ENCODE measurements around the gene CDC16. TPM values are rescaled to one million over a fixed set of nuclear protein-coding genes. Genes with fewer than 3 reads are reported as not detected.

CDC16 gene
- total RNA-seq, 2 experiments from 2014 or later: 59.6 to 64.0 TPM

DNA sequence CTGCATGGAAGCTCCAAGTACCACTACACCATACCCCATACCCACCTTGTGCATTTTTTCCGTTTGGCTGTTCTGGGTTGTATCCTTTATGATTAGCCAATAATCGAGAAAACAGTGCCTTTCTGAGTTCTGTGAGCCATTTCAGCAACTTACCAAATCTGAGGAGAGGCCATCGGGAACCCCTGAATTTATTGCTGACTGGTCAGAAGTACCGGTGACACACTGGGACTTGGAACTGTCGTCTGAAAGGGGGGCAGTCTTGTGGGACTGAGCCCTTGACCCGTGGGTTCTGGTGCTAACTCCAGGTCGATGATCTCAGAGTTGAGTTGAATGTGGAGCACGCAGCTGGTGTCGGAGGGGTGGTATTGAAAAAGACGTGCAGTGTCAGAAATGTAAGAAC, 61.8 kb downstream of the CDC16 start:
- CTCF ChIA-PET: no interaction called here

DNA sequence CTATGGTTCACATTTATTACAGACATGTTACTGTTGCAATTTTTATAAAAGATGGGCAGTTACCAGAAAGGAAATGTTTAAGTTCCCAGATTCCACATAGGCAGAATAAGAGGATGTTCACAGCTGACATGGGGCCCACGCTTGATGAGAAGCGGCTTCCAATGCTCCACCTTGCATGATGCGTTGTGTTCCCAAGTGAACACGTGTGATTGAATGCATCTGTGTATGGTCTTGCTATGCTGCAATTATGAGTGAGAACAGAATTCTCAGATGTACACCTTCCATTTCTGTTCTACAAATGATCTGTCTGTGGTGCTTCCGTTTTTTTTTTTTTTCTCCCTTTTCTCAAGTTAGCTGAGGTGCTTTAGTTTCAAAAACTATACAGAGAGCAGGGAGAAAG, 62.2 kb downstream of the CDC16 start:
- ChIA-PET POLR2A (interaction anchor here (1.3 kb wide), 1 partner anchor 15 kb away, joined by 4 read pairs; the partner anchor contains the start of gene UPF3A), CTCF (no interaction called here)
- H3K9me3 Mint-ChIP-seq: no peaks in the 10 kb centered on the region
- H3K4me1 Mint-ChIP-seq: peaks cover 2% of the 10 kb centered on the region
- no peak for DNase-seq
- H3K27ac Mint-ChIP-seq: no peak overlapping the region
- H3K4me3 Mint-ChIP-seq: no peak overlapping the region
- peaks cover 38% of the 10 kb centered on the region for H3K36me3 Mint-ChIP-seq (ENCODE audit: low read depth)
- H3K27me3 Mint-ChIP-seq: no peaks in the 10 kb centered on the region

More for the DNA sequence above, 61.8 kb downstream of the CDC16 start:
- DNase-seq: no peak
- no peak overlapping the region for H3K4me3 Mint-ChIP-seq
- no peaks in the 10 kb centered on the region for H3K9me3 Mint-ChIP-seq
- H3K36me3 Mint-ChIP-seq (ENCODE audit: low read depth): peaks cover 38% of the 10 kb centered on the region
- POLR2A ChIA-PET: interaction anchor here (1.3 kb wide), 1 partner anchor 15 kb away, joined by 4 read pairs; the partner anchor contains the start of gene UPF3A
- no peak overlapping the region for H3K27ac Mint-ChIP-seq
- no peaks in the 10 kb centered on the region for H3K27me3 Mint-ChIP-seq
- peaks cover 2% of the 10 kb centered on the region for H3K4me1 Mint-ChIP-seq

DNA sequence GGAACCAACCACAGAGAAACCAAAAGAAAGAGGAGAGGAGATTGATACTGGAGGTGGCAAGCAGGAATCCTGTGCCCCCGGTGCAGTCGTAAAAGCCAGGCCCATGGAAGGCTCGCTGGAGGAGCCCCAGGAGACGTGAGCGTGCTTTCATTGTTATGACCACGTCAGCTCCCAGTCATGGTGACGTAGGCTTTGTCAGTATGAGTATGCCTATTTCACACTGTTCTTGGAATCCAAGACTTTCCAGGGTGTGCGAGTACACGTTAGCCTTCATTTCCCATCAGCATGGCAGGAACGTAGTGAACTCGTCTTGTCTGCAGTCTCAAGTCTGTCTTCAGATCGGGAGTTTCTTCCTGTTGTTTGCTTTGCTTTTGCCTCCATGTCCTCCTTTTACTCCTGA, 64.2 kb downstream of the CDC16 start:
- no peak for DNase-seq

DNA sequence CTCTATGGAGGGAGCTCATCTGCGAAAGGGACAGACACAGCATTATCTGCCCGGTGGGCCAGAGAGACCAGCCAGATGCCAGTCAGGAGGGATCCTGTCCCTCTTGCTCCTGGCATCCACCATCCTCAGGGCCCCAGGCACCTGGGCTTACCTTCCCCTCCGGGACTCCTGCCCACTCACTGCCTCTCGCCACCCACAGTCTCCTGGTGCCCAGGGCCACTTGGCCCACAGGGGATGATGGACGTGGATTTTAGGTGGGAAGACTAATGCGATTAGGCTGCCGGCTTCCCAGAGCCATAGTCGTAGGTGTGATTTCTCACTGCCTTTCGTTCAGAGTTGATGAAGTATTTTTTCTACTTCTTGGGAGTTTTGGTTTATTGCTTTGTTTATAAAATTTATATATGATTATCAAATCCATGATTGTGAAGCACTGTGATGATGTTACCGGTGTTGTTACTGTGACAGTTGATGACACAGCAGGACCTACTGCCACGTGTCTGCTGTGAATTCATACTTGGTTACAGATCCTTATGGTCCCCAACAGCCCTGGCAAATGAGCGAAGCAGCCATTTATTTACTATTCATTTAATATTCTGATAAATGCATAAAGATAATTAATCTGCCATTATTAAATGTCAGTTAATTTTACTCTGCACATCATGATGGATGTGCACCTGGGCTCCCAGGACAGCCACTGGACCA, 65.1 kb downstream of the CDC16 start:
- CTCF ChIA-PET: no interaction called here
- no peak for DNase-seq
- no peak overlapping the region for H3K27ac Mint-ChIP-seq
- no peaks in the 10 kb centered on the region for H3K4me1 Mint-ChIP-seq
- H3K9me3 Mint-ChIP-seq: no peaks in the 10 kb centered on the region
- POLR2A ChIA-PET: no interaction called here
- no peaks in the 10 kb centered on the region for H3K27me3 Mint-ChIP-seq
- H3K4me3 Mint-ChIP-seq: no peak overlapping the region
- H3K36me3 Mint-ChIP-seq (ENCODE audit: low read depth): peaks cover 36% of the 10 kb centered on the region

More for the DNA sequence above, 64.2 kb downstream of the CDC16 start:
- ChIA-PET CTCF (no interaction called here), POLR2A (interaction anchor here (0.5 kb wide), 1 partner anchor 12 kb away, joined by 3 read pairs; no protein-coding TSS in a partner anchor)
- Mint-ChIP-seq H3K9me3 (no peaks in the 10 kb centered on the region), H3K27ac (no peak overlapping the region), H3K27me3 (no peaks in the 10 kb centered on the region), H3K4me3 (no peak overlapping the region), H3K36me3 (ENCODE audit: low read depth) (peaks cover 33% of the 10 kb centered on the region), H3K4me1 (no peaks in the 10 kb centered on the region)

DNA sequence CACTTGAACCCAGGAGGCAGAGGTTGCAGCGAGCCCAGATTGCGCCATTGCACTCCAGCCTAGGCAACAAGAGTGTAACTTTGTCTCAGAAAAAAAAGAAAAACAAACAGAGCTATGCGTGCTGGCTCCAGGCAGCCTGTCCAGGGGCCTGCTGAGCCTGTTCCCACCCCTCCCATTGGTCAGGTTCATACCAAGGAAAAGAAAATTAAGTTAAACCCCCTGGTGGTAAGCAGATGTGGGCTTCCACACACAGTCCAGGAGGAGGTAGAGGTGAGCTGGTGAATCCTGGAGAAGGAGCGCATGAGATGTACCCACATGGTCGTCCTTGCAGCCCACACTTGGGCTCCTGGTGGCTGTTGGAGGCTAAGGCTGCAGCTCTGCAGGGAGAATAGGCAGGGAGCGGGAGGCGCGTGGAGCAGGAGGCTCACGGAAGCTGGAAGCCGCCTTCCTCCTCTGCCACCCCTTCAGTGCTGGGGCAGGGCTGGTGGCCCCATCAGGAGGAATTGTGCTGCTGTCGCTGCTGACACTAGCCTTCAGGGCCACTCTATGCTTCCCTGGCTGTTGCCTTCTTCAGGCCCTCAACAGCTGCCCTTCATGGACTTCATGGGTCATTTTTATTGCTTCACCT, 69.1 kb downstream of the CDC16 start:
- no peaks in the 10 kb centered on the region for H3K4me1 Mint-ChIP-seq
- POLR2A ChIA-PET: no interaction called here
- H3K9me3 Mint-ChIP-seq: no peaks in the 10 kb centered on the region
- H3K4me3 Mint-ChIP-seq: no peak overlapping the region
- DNase-seq: no peak
- CTCF ChIA-PET: no interaction called here
- no peaks in the 10 kb centered on the region for H3K27me3 Mint-ChIP-seq
- peaks cover 32% of the 10 kb centered on the region for H3K36me3 Mint-ChIP-seq (ENCODE audit: low read depth)
- H3K27ac Mint-ChIP-seq: no peak overlapping the region

DNA sequence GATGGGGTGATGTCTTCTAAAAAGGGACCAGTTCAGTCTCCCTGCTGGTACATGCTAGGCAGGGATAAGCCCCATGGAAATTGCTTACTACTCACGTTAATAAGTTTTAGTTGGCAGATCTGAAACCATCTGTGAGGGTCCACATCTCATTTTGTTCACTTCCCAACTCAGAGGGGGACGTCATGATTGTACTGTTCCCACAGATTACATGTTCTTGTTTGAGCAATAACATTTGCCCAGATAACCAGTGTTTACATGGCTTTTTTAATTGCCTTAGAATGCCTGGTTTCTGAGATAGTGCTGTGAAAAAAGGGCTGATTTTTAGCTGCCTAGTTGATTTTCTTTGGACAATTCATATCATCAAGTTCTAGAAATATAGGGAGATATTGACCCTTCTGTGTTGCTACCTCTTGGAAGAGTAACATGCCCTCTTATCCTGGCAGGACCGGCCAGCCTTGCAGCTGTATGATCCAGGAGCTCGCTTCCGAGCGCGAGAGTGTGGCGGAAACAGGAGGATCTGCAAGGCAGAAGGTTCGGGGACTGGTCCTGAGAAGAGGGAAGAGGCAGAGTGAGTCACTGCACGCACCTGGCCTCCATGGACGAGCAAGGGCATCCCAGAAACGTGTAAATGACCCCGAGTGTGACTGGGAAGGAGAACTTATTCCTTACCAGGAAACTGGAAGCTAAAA, 69.8 kb downstream of the CDC16 start:
- H3K4me3 Mint-ChIP-seq: no peak overlapping the region
- DNase-seq: no peak
- H3K9me3 Mint-ChIP-seq: no peaks in the 10 kb centered on the region
- POLR2A ChIA-PET: no interaction called here
- no peaks in the 10 kb centered on the region for H3K27me3 Mint-ChIP-seq
- CTCF ChIA-PET: no interaction called here
- no peak overlapping the region for H3K27ac Mint-ChIP-seq
- no peaks in the 10 kb centered on the region for H3K4me1 Mint-ChIP-seq
- H3K36me3 Mint-ChIP-seq (ENCODE audit: low read depth): peaks cover 32% of the 10 kb centered on the region

DNA sequence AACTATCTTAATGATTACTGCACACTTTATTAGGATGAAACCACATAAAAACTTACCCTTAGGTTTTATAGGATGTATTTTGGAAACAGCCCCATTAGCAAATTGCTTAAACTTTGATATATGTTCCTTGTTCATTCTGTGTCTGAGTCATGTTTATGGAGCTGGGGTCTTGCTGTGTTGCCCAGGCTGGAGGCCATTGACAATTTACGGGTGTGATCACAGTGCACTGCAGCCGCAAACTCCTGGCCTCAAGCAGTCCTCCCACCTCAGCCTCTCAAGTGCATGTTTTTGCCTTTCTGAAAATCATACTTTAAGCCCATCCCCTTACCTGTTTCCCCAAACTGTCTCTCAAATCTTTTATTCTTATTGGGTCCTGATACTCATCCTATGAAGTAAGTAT, 74.4 kb downstream of the CDC16 start:
- ChIA-PET POLR2A (interaction anchor here (0.6 kb wide), 1 partner anchor 71 kb away, joined by 3 read pairs; no protein-coding TSS in a partner anchor), CTCF (no interaction called here)
- H3K9me3 Mint-ChIP-seq: no peaks in the 10 kb centered on the region
- DNase-seq: no peak
- H3K4me3 Mint-ChIP-seq: no peak overlapping the region
- H3K27me3 Mint-ChIP-seq: no peaks in the 10 kb centered on the region
- no peak overlapping the region for H3K27ac Mint-ChIP-seq
- H3K4me1 Mint-ChIP-seq: peaks cover 14% of the 10 kb centered on the region
- H3K36me3 Mint-ChIP-seq (ENCODE audit: low read depth): peaks cover 15% of the 10 kb centered on the region

DNA sequence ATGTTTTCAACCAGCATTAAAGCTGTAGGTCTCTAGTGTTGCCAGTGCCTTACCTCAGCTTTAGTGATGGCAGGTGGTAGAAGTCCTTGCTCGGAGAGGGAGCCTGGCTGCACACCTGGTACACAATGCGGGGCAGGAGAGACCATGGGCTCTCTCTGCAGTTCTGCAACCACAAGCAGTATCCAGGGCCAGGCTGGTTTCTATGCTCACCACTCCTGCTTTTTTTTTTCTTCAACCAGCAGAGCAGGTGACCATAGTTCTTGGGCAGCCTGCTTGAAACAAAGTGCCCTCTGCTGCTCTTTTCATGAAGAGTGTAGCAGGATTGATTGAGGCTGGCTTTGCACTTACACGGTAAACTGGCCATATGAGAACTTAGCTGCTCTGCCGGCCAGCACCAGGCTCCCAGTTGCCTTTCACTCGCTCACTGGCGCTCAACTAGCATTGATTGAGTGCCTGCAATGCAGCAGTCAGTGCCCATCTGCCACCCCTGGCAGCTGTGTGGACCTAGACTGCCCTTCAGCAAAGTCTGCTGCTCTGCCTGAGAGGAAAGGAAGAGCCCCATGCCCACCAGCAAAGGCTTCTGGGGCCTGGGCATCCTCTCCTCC, 75.2 kb downstream of the CDC16 start:
- CTCF ChIA-PET: no interaction called here
- H3K4me3 Mint-ChIP-seq: no peak overlapping the region
- H3K36me3 Mint-ChIP-seq (ENCODE audit: low read depth): peaks cover 11% of the 10 kb centered on the region
- DNase-seq: no peak
- H3K9me3 Mint-ChIP-seq: no peaks in the 10 kb centered on the region
- POLR2A ChIA-PET: interaction anchor here (0.6 to 4.9 kb wide), 2 partner anchors 29 to 72 kb away, joined by 3 to 44 read pairs; partner anchors contain the start of gene UPF3A
- peaks cover 16% of the 10 kb centered on the region for H3K4me1 Mint-ChIP-seq
- H3K27ac Mint-ChIP-seq: no peak overlapping the region
- no peaks in the 10 kb centered on the region for H3K27me3 Mint-ChIP-seq

DNA sequence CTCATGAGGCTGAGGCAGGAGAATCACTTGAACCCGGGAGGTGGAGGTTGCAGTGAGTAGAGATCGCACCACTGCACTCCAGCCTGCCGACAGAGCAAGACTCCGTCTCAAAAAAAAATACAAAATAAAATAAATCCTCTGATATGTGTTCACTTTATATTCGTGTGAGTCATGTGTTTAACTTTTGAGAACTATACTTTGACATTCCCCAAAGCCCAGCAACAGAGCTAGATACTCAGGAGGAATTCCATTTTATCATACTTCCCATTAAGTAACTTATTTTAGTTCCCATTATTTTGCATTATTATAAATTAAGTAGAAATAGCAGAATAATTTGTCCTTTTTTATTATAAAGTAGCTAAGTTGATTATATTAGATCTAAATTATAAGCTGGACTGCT, 76.3 kb downstream of the CDC16 start:
- POLR2A ChIA-PET: interaction anchor here (0.6 to 4.9 kb wide), 3 partner anchors 12 to 30 kb away, joined by 3 to 44 read pairs (median 3); partner anchors contain the start of gene UPF3A

DNA sequence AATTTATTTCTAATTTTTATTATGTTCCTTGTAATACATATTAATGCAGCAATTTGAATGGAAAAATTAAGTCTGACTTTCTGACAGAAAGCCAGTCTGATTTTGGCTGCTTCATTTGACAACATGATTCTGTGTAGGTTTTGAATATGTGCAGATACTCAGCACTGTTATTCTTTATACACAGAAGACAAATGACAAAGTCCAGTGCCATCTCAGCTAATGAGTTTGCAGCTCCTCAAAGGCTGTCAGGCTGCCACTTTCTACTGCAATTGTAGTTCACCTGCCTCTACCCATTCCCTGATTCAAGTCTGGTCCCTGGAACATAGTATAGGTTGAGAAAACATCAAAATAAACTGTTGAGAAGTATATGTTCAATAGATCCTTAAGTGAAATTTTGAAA, 76.7 kb downstream of the CDC16 start:
- ChIA-PET CTCF (no interaction called here), POLR2A (interaction anchor here (0.6 to 4.9 kb wide), 3 partner anchors 13 to 31 kb away, joined by 3 to 44 read pairs (median 3); partner anchors contain the start of gene UPF3A)
- H3K36me3 Mint-ChIP-seq (ENCODE audit: low read depth): peaks cover 18% of the 10 kb centered on the region
- H3K27ac Mint-ChIP-seq: no peak overlapping the region
- H3K4me1 Mint-ChIP-seq: peaks cover 23% of the 10 kb centered on the region
- no peak for DNase-seq
- no peak overlapping the region for H3K4me3 Mint-ChIP-seq
- no peaks in the 10 kb centered on the region for H3K9me3 Mint-ChIP-seq
- no peaks in the 10 kb centered on the region for H3K27me3 Mint-ChIP-seq

More for the DNA sequence above, 76.3 kb downstream of the CDC16 start:
- H3K4me3 Mint-ChIP-seq: no peak overlapping the region
- no peak overlapping the region for H3K27ac Mint-ChIP-seq
- peaks cover 18% of the 10 kb centered on the region for H3K36me3 Mint-ChIP-seq (ENCODE audit: low read depth)
- H3K9me3 Mint-ChIP-seq: no peaks in the 10 kb centered on the region
- DNase-seq: no peak
- no peaks in the 10 kb centered on the region for H3K27me3 Mint-ChIP-seq
- peaks cover 23% of the 10 kb centered on the region for H3K4me1 Mint-ChIP-seq
- CTCF ChIA-PET: no interaction called here

DNA sequence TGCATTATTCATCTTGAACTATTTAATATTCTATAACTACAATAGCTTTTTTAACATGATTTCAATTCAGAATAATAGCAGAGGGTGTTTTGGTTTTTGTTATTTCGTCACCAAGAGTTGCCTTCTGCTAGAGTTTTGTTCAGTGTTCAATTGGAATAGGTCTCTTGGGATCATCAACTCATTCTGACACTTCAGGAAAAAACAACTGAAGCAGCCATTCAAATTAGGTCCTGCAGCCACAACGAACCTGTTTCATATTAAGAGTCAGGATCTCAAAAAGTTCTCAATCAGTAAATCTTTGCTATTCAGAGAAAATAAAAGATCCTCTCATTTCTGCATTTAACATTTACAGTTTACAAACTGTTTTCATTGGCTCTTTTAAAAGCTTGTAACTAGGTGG, 77.2 kb downstream of the CDC16 start:
- DNase-seq: no peak
- Mint-ChIP-seq H3K4me1 (peaks cover 26% of the 10 kb centered on the region), H3K27me3 (no peaks in the 10 kb centered on the region), H3K36me3 (ENCODE audit: low read depth) (peaks cover 13% of the 10 kb centered on the region), H3K4me3 (no peak overlapping the region), H3K27ac (no peak overlapping the region), H3K9me3 (no peaks in the 10 kb centered on the region)
- ChIA-PET CTCF (no interaction called here), POLR2A (interaction anchor here (1.0 to 4.9 kb wide), 2 partner anchors 25 to 31 kb away, joined by 3 to 44 read pairs; partner anchors contain the start of gene UPF3A)

DNA sequence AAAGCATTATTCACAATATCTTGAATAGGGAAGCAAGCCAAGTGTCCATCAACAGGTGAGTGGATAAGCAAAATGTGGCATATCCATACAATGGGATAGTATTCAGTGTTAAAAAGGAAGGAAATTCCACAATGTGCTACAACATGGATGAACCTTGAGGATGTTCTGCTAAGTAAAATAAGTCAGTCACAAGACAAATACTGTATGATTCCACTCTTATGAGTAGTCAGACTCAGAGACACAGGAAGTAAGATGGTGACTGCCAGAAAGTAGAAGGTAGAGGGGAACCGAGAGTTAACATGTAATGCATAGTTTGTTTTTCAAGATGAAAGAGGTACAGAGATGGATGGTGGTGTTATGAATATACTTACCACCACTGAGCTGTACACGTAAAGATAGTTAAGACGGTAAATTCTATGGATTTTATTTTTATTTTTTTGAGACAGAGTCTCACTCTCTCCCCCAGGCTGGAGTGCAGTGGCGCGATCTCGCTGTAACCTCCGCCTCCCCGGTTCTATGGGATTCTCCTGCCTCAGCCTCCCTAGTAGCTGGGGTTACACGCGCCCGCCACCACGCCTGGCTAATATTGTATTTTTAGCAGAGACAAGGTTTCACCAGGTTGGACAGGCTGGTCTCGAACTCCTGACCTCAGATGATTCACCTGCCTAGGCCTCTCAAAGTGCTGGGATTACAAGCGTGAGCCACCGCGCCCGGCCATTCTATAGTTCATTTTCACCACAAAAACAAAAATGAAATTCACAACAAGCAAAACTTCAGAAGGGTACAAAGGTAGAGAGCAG, 78.6 kb downstream of the CDC16 start:
- peak overlapping the region; percentile 96 for H3K4me3 Mint-ChIP-seq
- peak; percentile 24 for DNase-seq
- CTCF ChIA-PET: interaction anchor here (0.6 to 1.8 kb wide), 3 partner anchors 23 to 1043 kb away, joined by 3 to 5 read pairs (median 3); partner anchors contain the start of gene UPF3A
- peak overlapping the region; percentile 85 for H3K27ac Mint-ChIP-seq
- no peaks in the 10 kb centered on the region for H3K9me3 Mint-ChIP-seq
- POLR2A ChIA-PET: interaction anchor here (0.7 to 4.9 kb wide), 7 partner anchors 12 to 170 kb away, joined by 3 to 44 read pairs (median 3); partner anchors contain the start of gene UPF3A
- peaks cover 10% of the 10 kb centered on the region for H3K36me3 Mint-ChIP-seq (ENCODE audit: low read depth)
- peaks cover 37% of the 10 kb centered on the region for H3K4me1 Mint-ChIP-seq
- no peaks in the 10 kb centered on the region for H3K27me3 Mint-ChIP-seq

All from activated CD4-positive, alpha-beta memory T cell treated with anti-CD3 and anti-CD28 coated beads, Interleukin-2, amount 10 ng/mL, durations not matched to agents 7 days and 5 days (primary cell).